ENCODE results near the gene HTRA1.

Gene HTRA1

GRCh38 chr10:122490268-122490667, 28.9 kb downstream of the HTRA1 start:
- no peak for DNase-seq (ENCODE audit: low read depth)
- no peak overlapping the region for H3K4me3 ChIP-seq (ENCODE audit: low read length)

GRCh38 chr10:122490786-122491680, 29.7 kb downstream of the HTRA1 start:
- TF ChIP-seq CTCF (conservative IDR thresholded peaks at IDR 0.05; ENCODE audit: low read depth, low read length) = no peak
- no peak overlapping the region for H3K4me3 ChIP-seq (ENCODE audit: low read length)
- no peak for DNase-seq (ENCODE audit: low read depth)

More at GRCh38 chr10:122490268-122490667, 28.9 kb downstream of the HTRA1 start:
- no peak for TF ChIP-seq CTCF (conservative IDR thresholded peaks at IDR 0.05; ENCODE audit: low read depth, low read length)

- H3K4me3 ChIP-seq (ENCODE audit: low read length) = no peak overlapping the region
- no peak for TF ChIP-seq CTCF (conservative IDR thresholded peaks at IDR 0.05; ENCODE audit: low read depth, low read length)
- no peak for DNase-seq (ENCODE audit: low read depth)
These were observed 30.7 kb downstream of the HTRA1 start for GRCh38 chr10:122492006-122492405.

GRCh38 chr10:122492999-122493481, 31.7 kb downstream of the HTRA1 start:
- DNase-seq (ENCODE audit: low read depth) = no peak
- H3K4me3 ChIP-seq (ENCODE audit: low read length) = no peak overlapping the region
- TF ChIP-seq CTCF (conservative IDR thresholded peaks at IDR 0.05; ENCODE audit: low read depth, low read length) = no peak

GRCh38 chr10:122493761-122494160, 32.4 kb downstream of the HTRA1 start:
- no peak for DNase-seq (ENCODE audit: low read depth)

GRCh38 chr10:122494173-122494820, 32.9 kb downstream of the HTRA1 start:
- no peak for DNase-seq (ENCODE audit: low read depth)
- no peak for TF ChIP-seq CTCF (conservative IDR thresholded peaks at IDR 0.05; ENCODE audit: low read depth, low read length)
- H3K4me3 ChIP-seq (ENCODE audit: low read length) = no peak overlapping the region

More at GRCh38 chr10:122493761-122494160, 32.4 kb downstream of the HTRA1 start:
- no peak overlapping the region for H3K4me3 ChIP-seq (ENCODE audit: low read length)
- no peak for TF ChIP-seq CTCF (conservative IDR thresholded peaks at IDR 0.05; ENCODE audit: low read depth, low read length)
